NCI-H2171 treated with DMSO at 0.1 percent for 48 hours (cell line): ENCODE measurements around the gene VPS33B.

ENCODE experiments used
- DNase-seq: peaks from one replicate; lab custom pipeline; 2025; lab: John Stamatoyannopoulos, UW

Gene VPS33B

DNA sequence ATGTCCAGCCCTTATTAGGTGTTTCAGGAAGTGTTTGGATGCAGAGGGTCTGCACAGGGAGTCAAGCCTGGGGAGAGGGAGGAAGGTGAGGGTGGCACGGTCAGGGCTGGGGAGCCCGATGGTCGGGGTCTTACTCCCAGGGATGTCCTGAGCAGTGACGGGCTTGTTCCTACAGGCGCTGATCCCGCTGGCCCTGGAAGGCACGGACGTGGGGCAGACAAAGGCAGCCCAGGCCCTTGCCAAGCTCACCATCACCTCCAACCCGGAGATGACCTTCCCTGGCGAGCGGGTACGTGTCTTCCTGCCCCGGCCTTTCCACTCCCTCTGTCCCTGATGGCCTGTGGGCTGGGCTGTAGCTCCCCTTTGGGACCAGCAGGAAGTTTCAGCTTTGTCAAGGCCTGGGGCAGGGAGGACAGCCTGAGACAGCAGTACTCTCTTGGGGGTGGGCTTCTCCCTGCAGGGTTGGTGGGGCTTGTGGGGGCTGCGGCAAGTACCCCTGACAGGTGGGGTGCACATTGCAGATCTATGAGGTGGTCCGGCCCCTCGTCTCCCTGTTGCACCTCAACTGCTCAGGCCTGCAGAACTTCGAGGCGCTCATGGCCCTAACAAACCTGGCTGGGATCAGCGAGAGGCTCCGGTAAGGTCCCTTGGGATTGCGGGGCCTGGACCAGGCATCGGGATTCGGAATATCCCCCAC is 72.3 kb downstream of the VPS33B start:
- DNase-seq = no peak
